WTC11 (cell line): Measurements from ENCODE around the gene ZEB2. TPM values are rescaled to one million over a fixed set of nuclear protein-coding genes. Genes with fewer than 3 reads are reported as not detected.

ENCODE experiments used
- ATAC-seq: fragments of 200-7000 bp; cut with Tn5 transposase; 2 replicates; pipeline ENCODE4 v1.10.0; 2021; ENCODE audit warnings: mild to moderate bottlenecking, moderate library complexity
- CTCF ChIA-PET: fragments of 300-600 bp; sonication (Branson Sonifier 250); formaldehyde crosslinking; loops from one replicate; lab custom pipeline; 2021; ENCODE audit warnings: antibody characterized with exemption; lab: Charles Lee
- POLR2A ChIA-PET: fragments of 350-600 bp; sonication (Branson Sonifier 250); formaldehyde crosslinking; loops from one replicate; lab custom pipeline; 2021; ENCODE audit warnings: antibody characterized with exemption; lab: Charles Lee
- DNase-seq: peaks from one replicate; pipeline ENCODE4 v3.0.0; 2021; ENCODE audit warnings: low spot score
- H3K27ac Mint-ChIP-seq: 2 replicates; pipeline ENCODE4 v1.8.0; 2021; ENCODE audit warnings: mixed read lengths
- H3K27me3 Mint-ChIP-seq: 2 replicates; pipeline ENCODE4 v1.8.0; 2021; ENCODE audit warnings: low read depth, mild to moderate bottlenecking, moderate library complexity, mixed read lengths
- H3K36me3 Mint-ChIP-seq: 2 replicates; pipeline ENCODE4 v1.8.0; 2021; ENCODE audit warnings: mixed read lengths
- H3K4me1 Mint-ChIP-seq: 2 replicates; pipeline ENCODE4 v1.8.0; 2022; ENCODE audit warnings: mixed read lengths
- H3K4me3 Mint-ChIP-seq: 2 replicates; pipeline ENCODE4 v1.8.0; 2021; ENCODE audit warnings: mild to moderate bottlenecking, moderate library complexity, mixed read lengths
- H3K9me3 Mint-ChIP-seq: 2 replicates; pipeline ENCODE4 v1.8.0; 2021; ENCODE audit warnings: mixed read lengths
- CREB1 ChIP-seq: sonication (generic); formaldehyde crosslinking; IDR thresholded peaks from 2 replicates; pipeline ENCODE4 v1.8.0; 2023; ENCODE audit warnings: mild to moderate bottlenecking, missing genetic modification reagents
- E2F5 ChIP-seq: sonication (generic); formaldehyde crosslinking; IDR thresholded peaks from 2 replicates; pipeline ENCODE4 v1.8.1; 2022; ENCODE audit warnings: mild to moderate bottlenecking, moderate library complexity, missing genetic modification reagents
- FOXJ3 ChIP-seq: sonication (generic); formaldehyde crosslinking; IDR thresholded peaks from 2 replicates; pipeline ENCODE4 v1.9.0; 2021; ENCODE audit warnings: missing genetic modification reagents, mild to moderate bottlenecking, borderline replicate concordance
- FOXP1 ChIP-seq: sonication (generic); formaldehyde crosslinking; IDR thresholded peaks from 2 replicates; pipeline ENCODE4 v1.8.0; 2022; ENCODE audit warnings: missing genetic modification reagents, mild to moderate bottlenecking, moderate library complexity, borderline replicate concordance
- MXD4 ChIP-seq: fragments of 250-450 bp; sonication (Bioruptor Pico); IDR thresholded peaks from 2 replicates; pipeline ENCODE4 v1.8.0; 2021; ENCODE audit warnings: mild to moderate bottlenecking, moderate library complexity, borderline replicate concordance
- NFYB ChIP-seq: sonication (generic); formaldehyde crosslinking; conservative IDR thresholded peaks from 2 replicates; pipeline ENCODE4 v1.8.0; 2022; ENCODE audit warnings: low read depth, missing genetic modification reagents
- RELA ChIP-seq: sonication (generic); formaldehyde crosslinking; IDR thresholded peaks from 2 replicates; pipeline ENCODE4 v1.8.1; 2022; ENCODE audit warnings: missing genetic modification reagents, mild to moderate bottlenecking, borderline replicate concordance
- RORB ChIP-seq: fragments of 250-450 bp; sonication (Bioruptor Pico); IDR thresholded peaks from 2 replicates; pipeline ENCODE4 v1.9.0; 2021; ENCODE audit warnings: mild to moderate bottlenecking
- TEAD4 ChIP-seq: sonication (generic); formaldehyde crosslinking; IDR thresholded peaks from 2 replicates; pipeline ENCODE4 v1.8.0; 2022; ENCODE audit warnings: mild to moderate bottlenecking, missing genetic modification reagents
- ZBTB43 ChIP-seq: sonication (generic); formaldehyde crosslinking; IDR thresholded peaks from 2 replicates; pipeline ENCODE4 v1.8.1; 2023; ENCODE audit warnings: mild to moderate bottlenecking, missing genetic modification reagents
- ZNF219 ChIP-seq: sonication (generic); formaldehyde crosslinking; IDR thresholded peaks from 2 replicates; pipeline ENCODE4 v1.8.0; 2023; ENCODE audit warnings: missing genetic modification reagents, mild to moderate bottlenecking, borderline replicate concordance
- ZNF281 ChIP-seq: sonication (generic); formaldehyde crosslinking; IDR thresholded peaks from 2 replicates; pipeline ENCODE4 v1.8.0; 2023; ENCODE audit warnings: mild to moderate bottlenecking, missing genetic modification reagents
- ZNF425 ChIP-seq: fragments of 250-450 bp; sonication (Bioruptor Pico); conservative IDR thresholded peaks from 2 replicates; pipeline ENCODE4 v1.9.0; 2021; ENCODE audit warnings: mild to moderate bottlenecking
- total RNA-seq: library from RNA; stranded (reverse); gene quantifications from 3 replicates; pipeline ENCODE4 v1.2.3, GENCODE V29; 2021

The ZEB2 gene
- total RNA-seq, 1 experiment from 2014 or later: 0.42 TPM

- no peaks in the 10 kb centered on the region for H3K27me3 Mint-ChIP-seq
- TF ChIP-seq NFYB (no peak), CREB1 (CRISPR knock-in tag) (no peak), FOXP1 (CRISPR knock-in tag) (no peak), RELA (CRISPR knock-in tag) (no peak), MXD4 (CRISPR knock-in tag) (no peak), E2F5 (CRISPR knock-in tag) (no peak), ZNF425 (CRISPR knock-in tag) (no peak), ZNF281 (CRISPR knock-in tag) (no peak), ZNF219 (CRISPR knock-in tag) (no peak), RORB (CRISPR knock-in tag) (no peak), TEAD4 (CRISPR knock-in tag) (no peak)
- DNase-seq (no peak), ATAC-seq (no peak)
- ChIA-PET CTCF (no interaction called here), POLR2A (no interaction called here)
- H3K36me3 Mint-ChIP-seq: no peaks in the 10 kb centered on the region
- H3K4me1 Mint-ChIP-seq: peaks cover 28% of the 10 kb centered on the region
- no peak overlapping the region for H3K4me3 Mint-ChIP-seq
- H3K27ac Mint-ChIP-seq: no peak overlapping the region
- H3K9me3 Mint-ChIP-seq: peaks cover 3% of the 10 kb centered on the region; the same call in 1 of the 2 replicates
Observed at GRCh38 chr2:144405982-144406788, 113.7 kb downstream of the ZEB2 start.

GRCh38 chr2:144405321-144405720, 114.6 kb downstream of the ZEB2 start:
- Mint-ChIP-seq H3K4me1 (peaks cover 36% of the 10 kb centered on the region), H3K4me3 (no peak overlapping the region), H3K36me3 (no peaks in the 10 kb centered on the region), H3K27me3 (no peaks in the 10 kb centered on the region), H3K27ac (no peak overlapping the region), H3K9me3 (peaks cover 3% of the 10 kb centered on the region; the same call in 1 of the 2 replicates)
- POLR2A ChIA-PET: no interaction called here
- TF ChIP-seq ZBTB43 (CRISPR knock-in tag): no peak
- TF ChIP-seq FOXJ3 (CRISPR knock-in tag): no peak
- no peak for TF ChIP-seq ZNF281 (CRISPR knock-in tag)
- CTCF ChIA-PET: no interaction called here
- DNase-seq: no peak
- no peak for ATAC-seq
